Sigmoid colon (tissue), 7 donors: ENCODE measurements around the gene ITGA11. TPM values are rescaled to one million over a fixed set of nuclear protein-coding genes. Genes with fewer than 3 reads are reported as not detected.

ENCODE experiments used
- DNase-seq: peaks from one replicate; pipeline ENCODE4 v3.0.0-alpha.2; 2019
- H3K27ac ChIP-seq, 4 donors: fragments of 200-600 bp; sonication (generic); one replicate each; pipeline ENCODE4 v1.5.1; 2016 to 2019; ENCODE audit warnings: mild to moderate bottlenecking in 1 of 4
- H3K27me3 ChIP-seq, 3 donors: fragments of 200-600 bp; sonication (generic); one replicate each; pipeline ENCODE4 v1.5.1; 2019; ENCODE audit warnings: mild to moderate bottlenecking in 1 of 3
- H3K36me3 ChIP-seq, 4 donors: fragments of 200-600 bp; sonication (generic); one replicate each; pipeline ENCODE4 v1.5.1; 2016 to 2019
- H3K4me1 ChIP-seq, 4 donors: fragments of 200-600 bp; sonication (generic); one replicate each; pipeline ENCODE4 v1.5.1; 2017 to 2019
- H3K4me3 ChIP-seq, 4 donors: fragments of 200-600 bp; sonication (generic); one replicate each; pipeline ENCODE4 v1.5.1; 2017 to 2019; ENCODE audit warnings: mild to moderate bottlenecking in 2 of 4, moderate library complexity in 1 of 4
- H3K9me3 ChIP-seq, 4 donors: fragments of 200-600 bp in 3 of 4; sonication (generic) in 3 of 4; one replicate each; pipeline versions ENCODE4 v1.5.1 to v1.6.1; 2013 to 2019
- EP300 ChIP-seq, 4 donors: sonication (generic); formaldehyde crosslinking; IDR thresholded peaks; one replicate each; pipeline ENCODE4 v1.6.1; 2017; ENCODE audit warnings: antibody characterized with exemption in 4 of 4
- POLR2A ChIP-seq, 2 donors: fragments of 450-650 bp; IDR thresholded peaks; one replicate each; pipeline ENCODE4 v1.6.1; 2016; ENCODE audit warnings: antibody characterized with exemption in 2 of 2, mild to moderate bottlenecking in 2 of 2, moderate library complexity in 2 of 2
- POLR2AphosphoS5 ChIP-seq, 4 donors: sonication (generic); formaldehyde crosslinking; IDR thresholded peaks; one replicate each; pipeline ENCODE4 v1.6.1; 2017; ENCODE audit warnings: antibody characterized with exemption in 4 of 4
- WGBS, 2 donors: extraction: QIAGEN DNeasy Blood & Tissue Kit; methylation state at CpG; one replicate each; pipeline ENCODE4 v1.1.7; 2013; 5-methylcytosine and 5-hydroxymethylcytosine counted together
- intact Hi-C: fragments of 100-400 bp; cut with DNase I; formaldehyde crosslinking; loops from one replicate; pipeline ENCODE4 v1.15.1; 2023
- polyA plus RNA-seq, 3 donors: library from polyadenylated mRNA; stranded (reverse); fragments of 200-250 nt; gene quantifications; one replicate each; pipeline ENCODE4 v1.2.3, GENCODE V29; 2013
- total RNA-seq, 4 donors: library from RNA; depleted of rRNA; stranded (reverse); fragments of >200 nt; gene quantifications; one replicate each; pipeline ENCODE4 v1.1.0, GENCODE V29; 2016
- TF ChIP-seq, protein P1 (sequence below), 4 experiments: fragments of 450-650 bp in 3 of 4; fragments of 200-600 bp in 1 of 4; IDR thresholded peaks; one replicate each; pipeline ENCODE4 v1.5.1; 2016 to 2019; ENCODE audit warnings: antibody characterized with exemption in 4 of 4, mild to moderate bottlenecking in 3 of 4, moderate library complexity in 2 of 4
- donor health status: healthy with polysubstance abuse.
- donor health status: Bipolar disorder and iron deficiency.
- donor health status: healthy.

The ITGA11 gene
- total and polyA plus RNA-seq, 7 donors: 0.71 to 6.1 (median 1.2) TPM

DNA sequence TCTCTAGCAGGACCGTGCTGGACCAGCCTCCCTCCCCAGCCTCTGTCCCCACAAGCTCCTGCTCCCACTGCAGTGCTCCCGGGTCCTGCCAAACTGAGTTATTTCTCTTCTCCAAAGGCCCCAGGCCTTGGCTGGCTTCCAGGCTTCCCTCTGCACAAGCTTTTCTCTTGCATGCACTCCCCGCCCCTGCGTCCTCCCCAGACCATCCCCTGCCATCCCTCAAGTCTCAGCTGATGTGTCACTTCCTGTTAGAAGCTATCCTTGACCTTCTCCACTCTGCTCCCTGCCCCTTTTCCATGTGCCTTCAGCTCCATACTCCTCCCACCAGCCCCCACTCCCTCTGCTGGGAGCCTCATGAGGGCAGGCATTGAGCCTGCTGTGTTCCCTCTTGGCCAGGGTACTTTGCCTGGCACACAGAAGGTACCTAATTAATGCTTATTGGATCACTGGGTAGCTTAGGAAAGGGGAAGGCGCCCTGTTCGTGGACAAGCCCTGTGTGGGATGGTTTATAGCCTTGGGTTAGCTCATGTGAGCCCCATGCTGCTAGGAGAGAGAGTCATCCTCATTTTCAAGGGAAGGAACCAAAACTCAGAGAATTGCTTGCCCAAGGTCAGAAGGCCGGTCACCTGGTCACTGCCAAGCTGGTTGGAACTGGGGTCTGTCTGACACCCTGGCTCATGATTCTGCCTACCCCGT lies 98.0 kb downstream of the ITGA11 start:
- intact Hi-C loops: no loop called here
- TF ChIP-seq EP300 (IDR thresholded peaks at IDR 0.05) (no peak), POLR2AphosphoS5 (IDR thresholded peaks at IDR 0.05) (no peak), POLR2A (IDR thresholded peaks at IDR 0.05) (no peak)
- TF ChIP-seq, protein P1, sequence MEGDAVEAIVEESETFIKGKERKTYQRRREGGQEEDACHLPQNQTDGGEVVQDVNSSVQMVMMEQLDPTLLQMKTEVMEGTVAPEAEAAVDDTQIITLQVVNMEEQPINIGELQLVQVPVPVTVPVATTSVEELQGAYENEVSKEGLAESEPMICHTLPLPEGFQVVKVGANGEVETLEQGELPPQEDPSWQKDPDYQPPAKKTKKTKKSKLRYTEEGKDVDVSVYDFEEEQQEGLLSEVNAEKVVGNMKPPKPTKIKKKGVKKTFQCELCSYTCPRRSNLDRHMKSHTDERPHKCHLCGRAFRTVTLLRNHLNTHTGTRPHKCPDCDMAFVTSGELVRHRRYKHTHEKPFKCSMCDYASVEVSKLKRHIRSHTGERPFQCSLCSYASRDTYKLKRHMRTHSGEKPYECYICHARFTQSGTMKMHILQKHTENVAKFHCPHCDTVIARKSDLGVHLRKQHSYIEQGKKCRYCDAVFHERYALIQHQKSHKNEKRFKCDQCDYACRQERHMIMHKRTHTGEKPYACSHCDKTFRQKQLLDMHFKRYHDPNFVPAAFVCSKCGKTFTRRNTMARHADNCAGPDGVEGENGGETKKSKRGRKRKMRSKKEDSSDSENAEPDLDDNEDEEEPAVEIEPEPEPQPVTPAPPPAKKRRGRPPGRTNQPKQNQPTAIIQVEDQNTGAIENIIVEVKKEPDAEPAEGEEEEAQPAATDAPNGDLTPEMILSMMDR (IDR thresholded peaks at IDR 0.05): no peak
- no peaks in the 10 kb centered on the region for H3K27me3 ChIP-seq
- H3K9me3 ChIP-seq: no peaks in the 10 kb centered on the region
- H3K27ac ChIP-seq: no peak overlapping the region
- no peaks in the 10 kb centered on the region for H3K36me3 ChIP-seq
- peak; percentile 80 for DNase-seq
- peaks cover 0 to 7% (median 0%) of the 10 kb centered on the region in 4 donors for H3K4me1 ChIP-seq
- H3K4me3 ChIP-seq: no peak overlapping the region
- 68 to 74% methylated on average over 8 of the region's 8 CpGs for WGBS, 2 donors

- Histone ChIP-seq H3K27ac (no peak overlapping the region), H3K9me3 (no peaks in the 10 kb centered on the region), H3K36me3 (no peaks in the 10 kb centered on the region), H3K27me3 (no peaks in the 10 kb centered on the region), H3K4me1 (peaks cover 0 to 7% (median 0%) of the 10 kb centered on the region in 4 donors), H3K4me3 (no peak overlapping the region)
- TF ChIP-seq EP300 (IDR thresholded peaks at IDR 0.05): no peak
- no peak for TF ChIP-seq POLR2AphosphoS5 (IDR thresholded peaks at IDR 0.05)
- TF ChIP-seq, protein P1 (IDR thresholded peaks at IDR 0.05): no peak
- no peak for TF ChIP-seq POLR2A (IDR thresholded peaks at IDR 0.05)
- intact Hi-C loops: no loop called here
- WGBS, 2 donors: 92 to 93% methylated on average over 21 of the region's 21 CpGs
- DNase-seq: no peak
These were observed 99.7 kb downstream of the ITGA11 start for GRCh38 chr15:68332266-68332665.

GRCh38 chr15:68330901-68331300 lies 101.1 kb downstream of the ITGA11 start:
- Histone ChIP-seq H3K36me3 (no peaks in the 10 kb centered on the region), H3K27ac (no peak overlapping the region), H3K4me1 (peaks cover 0 to 7% (median 0%) of the 10 kb centered on the region in 4 donors), H3K9me3 (no peaks in the 10 kb centered on the region), H3K27me3 (no peaks in the 10 kb centered on the region), H3K4me3 (no peak overlapping the region)
- TF ChIP-seq, protein P1 (IDR thresholded peaks at IDR 0.05): no peak
- TF ChIP-seq EP300 (IDR thresholded peaks at IDR 0.05) (no peak), POLR2AphosphoS5 (IDR thresholded peaks at IDR 0.05) (no peak), POLR2A (IDR thresholded peaks at IDR 0.05) (no peak)
- intact Hi-C loops: no loop called here
- no peak for DNase-seq
- 61 to 74% methylated on average over 10 of the region's 10 CpGs for WGBS, 2 donors

GRCh38 chr15:68330416-68330815 lies 101.5 kb downstream of the ITGA11 start:
- no peak for DNase-seq
- Histone ChIP-seq H3K27me3 (no peaks in the 10 kb centered on the region), H3K27ac (no peak overlapping the region), H3K36me3 (no peaks in the 10 kb centered on the region), H3K4me3 (no peak overlapping the region), H3K4me1 (peaks cover 0 to 7% (median 0%) of the 10 kb centered on the region in 4 donors), H3K9me3 (no peaks in the 10 kb centered on the region)
- no peak for TF ChIP-seq POLR2A (IDR thresholded peaks at IDR 0.05)
- no peak for TF ChIP-seq EP300 (IDR thresholded peaks at IDR 0.05)
- TF ChIP-seq, protein P1 (IDR thresholded peaks at IDR 0.05): no peak
- no peak for TF ChIP-seq POLR2AphosphoS5 (IDR thresholded peaks at IDR 0.05)
- intact Hi-C loops: no loop called here
- 49 to 65% methylated on average over 6 of the region's 6 CpGs for WGBS, 2 donors

- H3K4me3 ChIP-seq: no peak overlapping the region
- H3K36me3 ChIP-seq: no peaks in the 10 kb centered on the region
- intact Hi-C loops: no loop called here
- no peaks in the 10 kb centered on the region for H3K4me1 ChIP-seq
- TF ChIP-seq POLR2AphosphoS5 (IDR thresholded peaks at IDR 0.05): no peak
- TF ChIP-seq POLR2A (IDR thresholded peaks at IDR 0.05): no peak
- TF ChIP-seq, protein P1 (IDR thresholded peaks at IDR 0.05): no peak
- TF ChIP-seq EP300 (IDR thresholded peaks at IDR 0.05): no peak
- no peak for DNase-seq
- 87 to 95% methylated on average over 3 of the region's 3 CpGs for WGBS, 2 donors
- no peaks in the 10 kb centered on the region for H3K9me3 ChIP-seq
- H3K27ac ChIP-seq: no peak overlapping the region
- H3K27me3 ChIP-seq: no peaks in the 10 kb centered on the region
These were observed 103.0 kb downstream of the ITGA11 start for GRCh38 chr15:68328964-68329363.
